Stimulated activated CD4-positive, alpha-beta T cell treated with anti-CD3 and anti-CD28 coated beads, TNF-alpha, amount 100 ng/mL, for 48 hours (primary cell): Measurements from ENCODE around the gene ASIC1.
A peak's percentile ranks its signal among the peaks of the same experiment; 100 is the strongest.
"Not testable (repeated sequence)": the region's sequence is repeated elsewhere in the genome, so short reads cannot be mapped to it uniquely, and the experiment has no call there.

Source experiments
- DNase-seq, 3 donors: peaks; one replicate each; pipeline ENCODE4 v3.0.0-alpha.2; 2020; ENCODE audit warnings: low read depth in 3 of 3

Gene ASIC1

GRCh38 chr12:50061946-50062686 lies 4.7 kb downstream of the ASIC1 start:
- no peak for DNase-seq

GRCh38 chr12:50062728-50063460 lies 5.5 kb downstream of the ASIC1 start:
- no peak for DNase-seq

GRCh38 chr12:50065726-50066310 lies 8.4 kb downstream of the ASIC1 start:
- DNase-seq, result no peak

- no peak for DNase-seq
These were observed 9.0 kb downstream of the ASIC1 start for GRCh38 chr12:50066402-50066801.

- DNase-seq, result no peak
These were observed 11.7 kb downstream of the ASIC1 start for GRCh38 chr12:50069069-50069468.

- no peak for DNase-seq
These were observed 12.1 kb downstream of the ASIC1 start for GRCh38 chr12:50069539-50069938.

- peak in 2 of 3 donors; percentile 44 to 69 for DNase-seq
These were observed 13.1 kb downstream of the ASIC1 start for GRCh38 chr12:50070314-50071060.

- no peak for DNase-seq
These were observed 15.0 kb downstream of the ASIC1 start for GRCh38 chr12:50072198-50072907.

- DNase-seq, result no peak
These were observed 15.8 kb downstream of the ASIC1 start for GRCh38 chr12:50073206-50073605.

GRCh38 chr12:50073712-50074111 lies 16.3 kb downstream of the ASIC1 start:
- DNase-seq, result no peak

GRCh38 chr12:50074936-50075807 lies 17.8 kb downstream of the ASIC1 start:
- DNase-seq, result peak; percentile 63 to 76 (median 68)

- no peak for DNase-seq
These were observed 18.4 kb downstream of the ASIC1 start for GRCh38 chr12:50075808-50076170.

GRCh38 chr12:50077099-50077498 lies 19.7 kb downstream of the ASIC1 start:
- DNase-seq, result no peak

- DNase-seq, result no peak
These were observed 20.9 kb downstream of the ASIC1 start for GRCh38 chr12:50078281-50078680.

- no peak for DNase-seq
These were observed 22.4 kb downstream of the ASIC1 start for GRCh38 chr12:50079771-50080170.

- DNase-seq, result no peak
These were observed 23.9 kb downstream of the ASIC1 start for GRCh38 chr12:50081096-50081808.

GRCh38 chr12:50082644-50083043 lies 25.2 kb downstream of the ASIC1 start:
- no peak for DNase-seq

- DNase-seq, result no peak
These were observed 25.9 kb downstream of the ASIC1 start for GRCh38 chr12:50083301-50083700.

- not testable (repeated sequence) for DNase-seq
These were observed 27.0 kb downstream of the ASIC1 start for GRCh38 chr12:50084409-50084774.
